ENCODE data around the gene CCDC172. TPM values are rescaled to one million over a fixed set of nuclear protein-coding genes. Genes with fewer than 3 reads are reported as not detected.

CCDC172 gene
- total and polyA plus RNA-seq, 9 donors = not detected

DNA sequence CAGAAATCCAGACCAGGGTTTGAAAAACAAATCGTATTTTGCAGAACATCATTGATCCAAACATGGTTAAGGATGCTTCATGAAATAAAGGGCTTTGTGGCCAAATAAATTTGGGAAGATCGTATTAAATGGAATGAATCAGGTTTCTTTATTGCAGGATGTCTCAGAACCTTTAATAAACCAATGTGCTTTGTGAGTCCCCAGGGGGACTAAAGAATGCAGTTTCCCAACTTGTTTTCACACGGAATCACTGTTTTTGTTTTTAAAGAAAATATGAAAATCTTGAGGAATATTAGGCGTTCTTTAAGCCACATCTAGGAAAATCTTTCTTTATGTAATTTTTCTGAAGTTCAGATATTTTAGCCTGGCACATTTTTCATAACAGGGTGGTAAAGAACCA lies 16.8 kb upstream of the CCDC172 start:
- Histone ChIP-seq H3K36me3 (no peaks in the 10 kb centered on the region), H3K27me3 (no peaks in the 10 kb centered on the region), H3K9me3 (no peaks in the 10 kb centered on the region), H3K4me1 (ENCODE audit: insufficient read depth) (no peaks in the 10 kb centered on the region), H3K4me3 (no peak overlapping the region), H3K27ac (no peak overlapping the region)
- DNase-seq = no peak
- 37 to 49% (median 45%) methylated on average over 4 of the region's 4 CpGs for WGBS, 3 donors
- intact Hi-C loops (cut with DNase I) = no loop called here
- no peak for TF ChIP-seq EP300 (IDR thresholded peaks at IDR 0.05)
- TF ChIP-seq CTCF (IDR thresholded peaks at IDR 0.05) = no peak
- TF ChIP-seq POLR2A (IDR thresholded peaks at IDR 0.05) = no peak

DNA sequence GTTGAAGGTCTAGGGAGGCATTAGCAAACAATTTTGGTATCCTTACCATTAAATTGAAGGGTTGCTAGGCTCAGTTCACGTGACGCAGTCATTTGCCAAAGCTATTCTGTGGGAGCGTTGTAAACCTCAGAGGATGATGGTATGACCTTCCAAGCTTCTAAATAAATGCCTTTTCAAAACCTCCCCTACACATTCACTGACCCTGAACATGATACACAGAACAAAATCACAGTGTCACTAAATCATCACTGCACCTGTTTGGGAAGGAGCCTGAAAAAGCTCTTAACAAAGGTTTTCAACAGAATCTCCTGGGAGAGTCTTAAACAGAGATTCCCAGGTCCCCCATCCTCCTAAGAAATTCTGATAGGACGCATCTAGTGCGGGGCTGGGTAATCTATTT lies 13.2 kb upstream of the CCDC172 start:
- WGBS, 3 donors = 70 to 75% (median 73%) methylated on average over 5 of the region's 5 CpGs

DNA sequence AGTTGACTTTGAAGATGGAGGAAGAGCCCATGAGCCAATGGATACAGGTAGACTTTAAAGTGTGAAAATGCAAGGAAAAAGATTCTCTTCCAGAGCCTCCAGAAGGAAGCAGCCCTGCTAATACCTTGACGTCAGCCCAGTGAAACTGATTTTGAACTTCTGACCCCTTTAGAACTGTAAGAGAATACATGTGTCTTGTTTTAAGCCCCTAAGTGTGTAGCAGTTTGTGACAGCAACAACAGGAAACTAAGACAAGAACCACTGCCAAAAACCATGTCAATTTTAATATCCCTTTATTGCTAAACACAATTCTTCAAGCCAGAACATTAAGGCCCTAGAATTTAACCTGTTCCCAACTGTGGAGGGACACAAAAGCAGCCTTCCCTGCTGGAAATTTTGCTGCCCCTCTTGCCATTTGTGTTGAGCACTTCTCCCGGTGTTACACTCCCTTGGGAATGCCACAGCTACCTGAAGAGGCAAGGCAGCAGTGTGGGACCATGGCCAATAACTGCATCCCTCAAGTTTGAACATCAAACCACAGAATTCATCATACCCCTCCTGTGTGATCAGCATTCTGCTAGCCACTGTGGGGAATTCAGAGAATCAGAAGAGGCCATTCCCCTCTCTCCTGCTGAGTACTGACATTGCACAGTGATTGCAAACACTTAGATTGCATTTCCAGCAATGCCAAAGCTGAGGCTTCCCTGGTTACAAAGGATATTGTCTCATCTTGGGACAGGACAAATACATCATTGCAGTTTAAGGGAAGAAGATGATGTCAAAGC lies 12.3 kb upstream of the CCDC172 start:
- WGBS, 3 donors = 68 to 75% (median 74%) methylated on average over 2 of the region's 2 CpGs

More for the DNA sequence above, 13.2 kb upstream of the CCDC172 start:
- H3K9me3 ChIP-seq = no peaks in the 10 kb centered on the region
- H3K27me3 ChIP-seq = no peaks in the 10 kb centered on the region
- intact Hi-C loops (cut with DNase I) = no loop called here
- no peak overlapping the region for H3K27ac ChIP-seq
- TF ChIP-seq CTCF (IDR thresholded peaks at IDR 0.05) (no peak), EP300 (IDR thresholded peaks at IDR 0.05) (no peak), POLR2A (IDR thresholded peaks at IDR 0.05) (no peak)
- H3K4me1 ChIP-seq (ENCODE audit: insufficient read depth) = no peaks in the 10 kb centered on the region
- no peaks in the 10 kb centered on the region for H3K36me3 ChIP-seq
- no peak overlapping the region for H3K4me3 ChIP-seq
- no peak for DNase-seq

GRCh38 chr10:116312548-116312947 lies 11.7 kb upstream of the CCDC172 start:
- H3K4me1 ChIP-seq (ENCODE audit: insufficient read depth) = no peaks in the 10 kb centered on the region
- no peak for TF ChIP-seq EP300 (IDR thresholded peaks at IDR 0.05)
- no peak for TF ChIP-seq CTCF (IDR thresholded peaks at IDR 0.05)
- TF ChIP-seq POLR2A (IDR thresholded peaks at IDR 0.05) = no peak
- H3K36me3 ChIP-seq = no peaks in the 10 kb centered on the region
- no peaks in the 10 kb centered on the region for H3K9me3 ChIP-seq
- 88 to 93% (median 91%) methylated on average over 4 of the region's 4 CpGs for WGBS, 3 donors
- intact Hi-C loops (cut with DNase I) = no loop called here
- H3K27ac ChIP-seq = no peak overlapping the region
- no peak overlapping the region for H3K4me3 ChIP-seq
- H3K27me3 ChIP-seq = no peaks in the 10 kb centered on the region
- no peak for DNase-seq

More for the DNA sequence above, 12.3 kb upstream of the CCDC172 start:
- Histone ChIP-seq H3K9me3 (no peaks in the 10 kb centered on the region), H3K4me3 (no peak overlapping the region), H3K4me1 (ENCODE audit: insufficient read depth) (no peaks in the 10 kb centered on the region), H3K27me3 (no peaks in the 10 kb centered on the region), H3K36me3 (no peaks in the 10 kb centered on the region), H3K27ac (no peak overlapping the region)
- DNase-seq = no peak
- TF ChIP-seq CTCF (IDR thresholded peaks at IDR 0.05) = no peak
- no peak for TF ChIP-seq POLR2A (IDR thresholded peaks at IDR 0.05)
- TF ChIP-seq EP300 (IDR thresholded peaks at IDR 0.05) = no peak
- intact Hi-C loops (cut with DNase I) = no loop called here

Data from ovary (tissue), 9 donors.